CD4-positive, alpha-beta T cell (primary cell): ENCODE data around the gene UNC13A. TPM values are rescaled to one million over a fixed set of nuclear protein-coding genes. Genes with fewer than 3 reads are reported as not detected.

Experiments
- ATAC-seq: fragments of 200-7000 bp; cut with Tn5 transposase; one replicate; pipeline ENCODE4 v1.10.0; 2022; ENCODE audit warnings: mild to moderate bottlenecking; ENCODE audit not compliant: poor library complexity
- CTCF ChIA-PET: fragments of 350-600 bp; sonication (Branson Sonifier 250); formaldehyde crosslinking; loops from one replicate; lab custom pipeline; 2021; ENCODE audit warnings: antibody characterized with exemption, inconsistent platforms; lab: Charles Lee
- POLR2A ChIA-PET: fragments of 350-600 bp; sonication (Branson Sonifier 250); formaldehyde crosslinking; loops from one replicate; lab custom pipeline; 2021; ENCODE audit warnings: antibody characterized with exemption, inconsistent platforms; lab: Charles Lee
- DNase-seq, 14 experiments: peaks; one replicate each; pipeline ENCODE4 v3.0.0-alpha.2; 2013 to 2020; ENCODE audit warnings: mixed read lengths in 2 of 14
- H3K27ac ChIP-seq, 2 donors: one replicate each; pipeline versions ENCODE4 v1.5.1 to v1.7.0; 2013; ENCODE audit warnings: low read length in 2 of 2, low read depth in 1 of 2, mild to moderate bottlenecking in 1 of 2
- H3K27me3 ChIP-seq, 2 experiments: 1 replicate in 1 of 2; 2 replicates in 1 of 2; pipeline versions ENCODE4 v1.6.1 to v1.7.0; 2013; ENCODE audit warnings: low read length in 2 of 2, control low read depth in 1 of 2, mild to moderate bottlenecking in 1 of 2, moderate library complexity in 1 of 2; ENCODE audit not compliant: insufficient read depth in 2 of 2, control insufficient read depth in 1 of 2
- H3K36me3 ChIP-seq: one replicate; pipeline ENCODE4 v1.6.1; 2013; ENCODE audit warnings: low read length, control low read depth; ENCODE audit not compliant: insufficient read depth
- H3K4me1 ChIP-seq: one replicate; pipeline ENCODE4 v1.6.1; 2013; ENCODE audit warnings: low read length, control low read depth; ENCODE audit not compliant: insufficient read depth
- H3K4me3 ChIP-seq: one replicate; pipeline ENCODE4 v1.5.1; 2013; ENCODE audit warnings: mild to moderate bottlenecking, low read length, moderate library complexity
- H3K9me3 ChIP-seq, 2 experiments: 1 replicate in 1 of 2; 2 replicates in 1 of 2; pipeline versions ENCODE4 v1.6.1 to v1.7.0; 2013; ENCODE audit warnings: low read length in 2 of 2, mild to moderate bottlenecking in 2 of 2, control low read depth in 1 of 2, moderate library complexity in 1 of 2; ENCODE audit not compliant: control insufficient read depth in 1 of 2, insufficient read depth in 1 of 2
- H3K27ac Mint-ChIP-seq: one replicate; pipeline ENCODE4 v1.8.0; 2020; ENCODE audit warnings: mixed read lengths
- H3K27me3 Mint-ChIP-seq: one replicate; pipeline ENCODE4 v1.8.0; 2021; ENCODE audit warnings: mixed read lengths
- H3K36me3 Mint-ChIP-seq: one replicate; pipeline ENCODE4 v1.8.0; 2021; ENCODE audit warnings: low read depth, mixed read lengths
- H3K4me1 Mint-ChIP-seq: one replicate; pipeline ENCODE4 v1.8.0; 2021; ENCODE audit warnings: low read depth, mixed read lengths
- H3K4me3 Mint-ChIP-seq: one replicate; pipeline ENCODE4 v1.8.0; 2020; ENCODE audit warnings: mild to moderate bottlenecking, mixed read lengths
- H3K9me3 Mint-ChIP-seq: one replicate; pipeline ENCODE4 v1.8.0; 2020; ENCODE audit warnings: mixed read lengths
- CTCF ChIP-seq: fragments of 200-600 bp; IDR thresholded peaks from one replicate; pipeline ENCODE4 v1.8.0; 2022; ENCODE audit warnings: antibody characterized with exemption, mild to moderate bottlenecking
- intact Hi-C, 2 experiments: fragments of 100-400 bp; cut with DNase I in 1 of 2; cut with micrococcal nuclease in 1 of 2; formaldehyde crosslinking; loops; one replicate each; pipeline versions ENCODE4 v1.15.1 to v1.9.0; 2023 to 2025; cut with DNase I, micrococcal nuclease
- total RNA-seq, 174 experiments: library from RNA in 2 of 174; stranded (reverse) in 2 of 174; gene quantifications; one replicate each; pipeline ENCODE4 v1.2.3 and lab custom pipeline; 2021 to 2026

Gene UNC13A
- total RNA-seq, 2 experiments from 2014 or later: 0.11 to 0.14 TPM

GRCh38 chr19:17648786-17649185, 39.4 kb downstream of the UNC13A start:
- no peaks in the 10 kb centered on the region for H3K36me3 ChIP-seq
- H3K4me3 ChIP-seq: no peak overlapping the region
- H3K27me3 Mint-ChIP-seq: peaks cover 22% of the 10 kb centered on the region
- H3K27me3 ChIP-seq: peaks cover 2 to 8% of the 10 kb centered on the region in 2 experiments
- no peak for TF ChIP-seq CTCF
- no peak overlapping the region for H3K27ac Mint-ChIP-seq
- DNase-seq (no peak), ATAC-seq (no peak)
- H3K4me3 Mint-ChIP-seq: no peak overlapping the region
- ChIA-PET CTCF (no interaction called here), POLR2A (no interaction called here)
- H3K9me3 ChIP-seq: peaks cover 0 to 12% of the 10 kb centered on the region in 2 experiments
- H3K9me3 Mint-ChIP-seq: no peaks in the 10 kb centered on the region
- no peaks in the 10 kb centered on the region for H3K4me1 ChIP-seq
- no peaks in the 10 kb centered on the region for H3K4me1 Mint-ChIP-seq
- no peak overlapping the region for H3K27ac ChIP-seq
- intact Hi-C loops: no loop called here
- H3K36me3 Mint-ChIP-seq: no peaks in the 10 kb centered on the region

DNA sequence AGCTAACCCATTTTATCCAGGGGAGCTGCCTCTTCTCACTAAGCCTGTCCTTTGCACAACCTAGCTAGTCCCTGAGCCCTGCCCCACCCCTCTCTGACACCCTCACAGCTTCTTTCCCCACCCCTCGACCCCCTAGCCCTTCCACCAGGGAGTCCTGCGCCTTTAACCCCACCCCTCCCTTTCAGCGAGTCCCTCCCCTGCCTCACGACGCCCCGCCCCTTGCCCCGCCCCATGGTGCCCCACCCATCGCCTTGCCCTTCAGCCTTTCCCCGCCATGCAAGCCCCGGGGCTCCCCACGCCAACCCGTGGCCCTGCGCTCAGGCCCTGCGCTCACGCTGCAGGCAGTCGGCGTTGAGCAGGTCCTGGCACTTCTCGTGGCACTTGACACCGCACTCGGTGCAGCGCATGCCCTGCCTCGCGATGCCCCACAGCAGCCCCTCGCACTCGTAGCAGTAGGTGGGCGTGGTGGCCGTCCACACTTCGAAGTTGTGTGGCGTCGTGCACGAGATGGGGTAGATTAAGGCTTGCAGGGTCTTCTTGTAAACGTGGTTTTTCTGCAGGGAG, 40.0 kb downstream of the UNC13A start:
- Histone ChIP-seq H3K27me3 (peaks cover 2 to 8% of the 10 kb centered on the region in 2 experiments), H3K4me1 (no peaks in the 10 kb centered on the region), H3K4me3 (no peak overlapping the region), H3K36me3 (no peaks in the 10 kb centered on the region), H3K9me3 (peaks cover 0 to 12% of the 10 kb centered on the region in 2 experiments), H3K27ac (no peak overlapping the region)
- H3K4me3 Mint-ChIP-seq: no peak overlapping the region
- H3K4me1 Mint-ChIP-seq: no peaks in the 10 kb centered on the region
- no peak overlapping the region for H3K27ac Mint-ChIP-seq
- TF ChIP-seq CTCF: no peak
- intact Hi-C loops: no loop called here
- ChIA-PET POLR2A (no interaction called here), CTCF (no interaction called here)
- ATAC-seq (no peak), DNase-seq (no peak)
- no peaks in the 10 kb centered on the region for H3K36me3 Mint-ChIP-seq
- H3K27me3 Mint-ChIP-seq: peaks cover 27% of the 10 kb centered on the region
- no peaks in the 10 kb centered on the region for H3K9me3 Mint-ChIP-seq

DNA sequence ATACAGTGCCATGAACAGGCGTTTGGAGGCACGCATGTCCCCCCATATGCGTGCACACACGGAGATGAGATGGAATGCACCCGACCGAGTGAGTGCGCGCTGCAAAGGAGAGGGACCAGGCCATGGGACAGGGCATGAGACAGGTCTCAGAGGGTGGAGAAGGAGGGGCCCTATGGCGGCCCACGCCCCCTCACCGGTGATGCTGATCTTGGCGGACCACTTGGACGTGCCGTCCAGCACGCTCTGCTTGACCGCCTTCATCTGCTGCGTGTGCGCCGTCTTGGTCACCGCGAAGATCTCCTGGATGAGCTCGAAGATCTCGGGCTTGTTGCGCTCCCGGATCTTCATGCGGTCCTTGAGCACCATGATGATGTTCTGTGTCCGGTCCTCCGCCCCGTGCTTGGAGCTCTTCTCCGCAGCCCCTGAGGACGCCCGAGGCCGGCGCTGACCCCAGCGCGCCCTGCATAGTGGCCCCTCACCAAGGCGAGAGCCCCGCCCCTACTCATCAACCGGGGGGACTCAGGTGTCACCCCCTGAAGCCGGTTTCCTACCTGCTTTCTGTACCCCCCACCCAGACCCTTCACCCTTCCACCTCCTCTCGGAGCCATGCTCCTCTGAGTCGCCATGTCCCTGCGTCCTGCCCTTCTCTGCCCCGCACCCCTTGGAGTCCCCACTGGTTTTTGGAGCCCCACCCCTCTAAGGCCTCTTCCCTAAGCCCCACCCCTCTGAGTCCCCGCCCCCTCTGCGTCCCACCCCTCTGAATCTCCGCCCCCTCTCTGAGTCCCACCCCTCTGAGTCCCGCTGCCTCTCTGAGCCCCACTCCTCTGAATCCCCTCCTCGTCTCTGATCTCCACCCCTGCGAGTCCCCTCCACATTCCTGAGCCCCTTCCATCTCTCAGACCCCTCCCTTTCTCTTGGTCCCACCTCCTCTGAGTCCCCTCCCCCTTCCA, 40.8 kb downstream of the UNC13A start:
- Mint-ChIP-seq H3K27me3 (peaks cover 27% of the 10 kb centered on the region), H3K9me3 (no peaks in the 10 kb centered on the region), H3K36me3 (no peaks in the 10 kb centered on the region), H3K4me1 (no peaks in the 10 kb centered on the region), H3K4me3 (no peak overlapping the region), H3K27ac (no peak overlapping the region)
- DNase-seq: no peak
- Histone ChIP-seq H3K4me3 (no peak overlapping the region), H3K27me3 (peaks cover 2 to 8% of the 10 kb centered on the region in 2 experiments), H3K4me1 (no peaks in the 10 kb centered on the region), H3K27ac (no peak overlapping the region), H3K36me3 (no peaks in the 10 kb centered on the region), H3K9me3 (peaks cover 0 to 12% of the 10 kb centered on the region in 2 experiments)
- no peak for ATAC-seq
- intact Hi-C loops: no loop called here
- ChIA-PET POLR2A (no interaction called here), CTCF (no interaction called here)
- TF ChIP-seq CTCF: no peak
